ENCODE data around the gene SPON1.

SPON1 gene

DNA sequence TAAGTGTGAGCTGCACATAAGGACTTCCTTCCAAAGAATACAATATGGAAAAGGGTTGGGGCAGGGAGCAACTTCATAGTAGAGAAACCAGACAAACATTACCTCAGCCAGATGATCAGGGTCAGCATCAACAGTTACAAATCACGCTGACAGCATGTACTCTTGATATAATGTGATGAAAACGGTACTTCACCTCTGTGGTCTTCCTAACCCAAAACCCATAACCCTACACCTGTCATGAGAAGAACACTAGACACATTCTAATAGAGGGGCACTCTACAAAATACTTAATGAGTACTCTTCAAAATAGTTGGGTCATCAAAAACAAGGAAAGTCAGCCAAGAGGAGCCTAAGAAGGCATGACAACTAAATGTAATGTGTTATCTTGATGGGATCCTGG, 352.6 kb downstream of the SPON1 start:
- in situ Hi-C loops (cut with HindIII; ENCODE audit: low pct_ligation_motif_present, low sequenced_read_pairs): no loop called here
- H3K4me3 ChIP-seq (ENCODE audit: low read depth, low read length): no peak overlapping the region
- no peak for DNase-seq
- no peaks in the 10 kb centered on the region for H3K27me3 ChIP-seq (replicated peaks)
- H3K36me3 ChIP-seq (replicated peaks): peaks cover 2% of the 10 kb centered on the region
- H3K27ac ChIP-seq: no peak overlapping the region
- TF ChIP-seq, protein P1, sequence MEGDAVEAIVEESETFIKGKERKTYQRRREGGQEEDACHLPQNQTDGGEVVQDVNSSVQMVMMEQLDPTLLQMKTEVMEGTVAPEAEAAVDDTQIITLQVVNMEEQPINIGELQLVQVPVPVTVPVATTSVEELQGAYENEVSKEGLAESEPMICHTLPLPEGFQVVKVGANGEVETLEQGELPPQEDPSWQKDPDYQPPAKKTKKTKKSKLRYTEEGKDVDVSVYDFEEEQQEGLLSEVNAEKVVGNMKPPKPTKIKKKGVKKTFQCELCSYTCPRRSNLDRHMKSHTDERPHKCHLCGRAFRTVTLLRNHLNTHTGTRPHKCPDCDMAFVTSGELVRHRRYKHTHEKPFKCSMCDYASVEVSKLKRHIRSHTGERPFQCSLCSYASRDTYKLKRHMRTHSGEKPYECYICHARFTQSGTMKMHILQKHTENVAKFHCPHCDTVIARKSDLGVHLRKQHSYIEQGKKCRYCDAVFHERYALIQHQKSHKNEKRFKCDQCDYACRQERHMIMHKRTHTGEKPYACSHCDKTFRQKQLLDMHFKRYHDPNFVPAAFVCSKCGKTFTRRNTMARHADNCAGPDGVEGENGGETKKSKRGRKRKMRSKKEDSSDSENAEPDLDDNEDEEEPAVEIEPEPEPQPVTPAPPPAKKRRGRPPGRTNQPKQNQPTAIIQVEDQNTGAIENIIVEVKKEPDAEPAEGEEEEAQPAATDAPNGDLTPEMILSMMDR (IDR thresholded peaks at IDR 0.05; ENCODE audit: low read depth, low read length, missing control alignments): no peak
